Left renal cortex interstitium (tissue), 4 donors: ENCODE data around the gene TNNT3. TPM values are rescaled to one million over a fixed set of nuclear protein-coding genes. Genes with fewer than 3 reads are reported as not detected.
"Not testable (repeated sequence)": the region's sequence is repeated elsewhere in the genome, so short reads cannot be mapped to it uniquely, and the experiment has no call there.

Experiments
- DNase-seq, 4 donors: peaks; one replicate each; pipeline ENCODE4 v3.0.0-alpha.2; 2013; ENCODE audit warnings: low read depth in 4 of 4, low spot score in 2 of 4, missing footprints in 1 of 4
- polyA plus RNA-seq, 4 donors: library from polyadenylated mRNA; unstranded; fragments of 120-200 nt; gene quantifications; one replicate each; pipeline ENCODE4 v1.2.1, GENCODE V29; 2013; ENCODE audit not compliant: insufficient read length in 4 of 4

Gene TNNT3
- polyA plus RNA-seq, 4 donors, result 5.0 to 10.8 (median 9.4) TPM

DNA sequence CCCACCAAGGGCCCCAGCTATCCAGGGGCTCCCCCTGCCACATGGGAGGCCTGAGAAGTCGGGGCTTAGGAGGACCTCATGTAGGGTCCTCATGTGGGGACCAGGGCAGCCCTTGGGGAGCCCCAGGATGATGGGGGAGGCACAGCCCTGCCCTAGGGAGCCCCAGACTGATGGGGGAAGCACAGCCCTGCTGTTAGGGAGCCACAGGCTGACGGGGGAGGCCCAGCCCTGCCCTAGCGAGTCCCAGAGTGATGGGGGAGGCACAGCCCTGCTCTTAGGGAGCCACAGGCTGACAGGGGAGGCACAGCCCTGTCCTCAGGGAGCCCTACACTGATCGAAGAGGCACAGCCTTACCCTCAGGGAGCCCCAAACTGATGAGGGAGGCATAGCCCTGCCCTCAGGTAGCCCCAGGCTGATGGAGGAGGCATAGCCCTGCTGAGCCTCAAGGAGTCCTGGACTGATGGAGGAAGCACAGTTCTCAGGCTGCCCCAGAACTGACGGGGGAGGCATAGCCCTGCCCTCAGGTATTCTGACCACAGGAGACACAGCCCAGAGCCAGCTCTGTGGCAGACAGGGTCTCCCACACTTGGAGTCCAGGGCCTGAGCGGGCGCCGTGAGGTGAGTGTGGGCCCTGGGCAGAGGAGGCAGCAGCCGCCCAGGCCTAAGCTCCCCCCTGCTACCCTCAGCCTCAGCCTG lies 38.6 kb upstream of the TNNT3 start:
- DNase-seq, result no peak

DNA sequence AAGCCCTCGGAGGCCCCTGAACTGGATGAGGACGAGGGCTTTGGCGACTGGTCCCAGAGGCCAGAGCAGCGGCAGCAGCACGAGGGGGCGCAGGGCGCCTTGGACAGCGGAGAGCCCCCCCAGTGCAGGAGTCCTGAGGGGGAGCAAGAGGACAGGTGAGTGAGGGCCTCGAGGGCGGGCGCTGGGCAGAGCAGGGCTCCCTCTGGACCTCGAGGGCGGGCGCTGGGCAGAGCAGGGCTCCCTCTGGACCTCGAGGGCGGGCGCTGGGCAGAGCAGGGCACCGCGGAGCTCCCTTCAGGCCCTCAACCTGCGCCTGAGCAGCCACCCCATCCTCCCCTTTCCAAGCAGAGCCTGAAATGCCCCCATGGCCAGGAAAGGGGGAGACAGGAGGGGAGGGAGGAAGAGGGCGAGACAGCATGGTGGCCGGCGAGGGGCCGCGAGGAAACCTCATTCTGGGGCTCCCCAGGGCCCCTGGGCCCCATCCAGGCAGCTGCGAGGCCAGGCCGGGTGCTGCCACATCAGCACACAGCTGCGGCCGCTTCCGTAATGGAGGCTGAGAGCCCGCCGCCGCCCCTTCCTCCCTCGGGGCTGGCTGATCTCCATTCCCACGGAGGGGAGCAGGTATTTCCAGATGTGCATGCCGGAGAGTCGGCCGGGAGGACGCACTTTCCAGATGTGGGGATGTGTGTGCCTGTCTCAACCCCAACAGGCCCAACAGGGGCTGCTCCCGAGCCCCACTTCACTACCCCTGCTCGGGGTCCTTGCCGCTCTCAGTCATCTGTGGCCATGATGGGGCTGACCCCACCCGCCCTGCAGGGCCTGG lies 37.9 kb upstream of the TNNT3 start:
- no peak for DNase-seq

DNA sequence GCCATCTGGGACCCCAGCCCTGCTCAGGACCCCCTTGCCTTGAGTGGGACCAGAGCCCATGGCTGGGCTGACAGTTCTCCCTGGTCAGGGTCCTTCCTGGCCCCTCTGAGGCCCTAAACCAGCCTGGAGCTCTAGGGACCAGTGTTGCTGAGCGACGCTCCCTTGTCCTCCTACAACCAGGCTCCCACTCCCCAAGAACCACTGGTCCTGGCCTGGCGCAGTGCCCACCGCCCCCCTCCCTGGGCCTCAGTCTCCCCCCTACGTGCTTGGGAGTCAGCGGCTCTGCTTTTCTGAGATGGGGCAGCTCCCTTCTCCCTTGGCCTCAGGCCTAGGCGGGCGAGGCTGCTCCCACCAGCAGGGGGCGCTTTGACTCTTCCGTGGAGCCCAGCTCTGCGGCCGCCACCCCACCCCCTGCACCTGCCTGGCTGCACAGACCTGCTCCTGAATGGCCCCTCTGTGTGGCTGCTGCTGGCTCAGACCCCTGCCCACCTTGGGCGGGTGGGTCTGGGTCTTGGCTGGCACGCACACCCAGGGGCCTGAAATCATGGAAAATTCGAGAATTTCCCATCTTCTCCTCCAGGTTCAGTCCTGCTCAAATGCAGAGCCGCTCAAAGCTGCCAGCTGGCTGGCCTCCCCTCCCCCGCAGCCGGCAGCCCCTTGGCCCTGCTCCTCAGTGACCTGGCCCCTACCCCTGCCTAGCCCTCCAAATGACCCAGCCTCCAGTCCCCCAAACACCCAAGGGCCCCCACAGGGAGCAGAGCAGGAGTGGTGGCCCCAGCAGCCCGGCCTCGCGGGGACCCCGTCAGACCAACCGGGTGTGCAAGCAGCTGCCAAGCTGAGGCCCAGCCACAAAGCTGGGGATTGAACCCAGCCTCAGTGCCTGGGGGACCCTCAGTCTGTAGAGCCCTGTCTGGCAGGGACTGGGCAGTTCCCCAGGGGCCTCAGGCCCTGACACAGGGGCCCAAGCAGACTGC lies 37.0 kb upstream of the TNNT3 start:
- DNase-seq, result peak in 1 of 4 donors; percentile 77

DNA sequence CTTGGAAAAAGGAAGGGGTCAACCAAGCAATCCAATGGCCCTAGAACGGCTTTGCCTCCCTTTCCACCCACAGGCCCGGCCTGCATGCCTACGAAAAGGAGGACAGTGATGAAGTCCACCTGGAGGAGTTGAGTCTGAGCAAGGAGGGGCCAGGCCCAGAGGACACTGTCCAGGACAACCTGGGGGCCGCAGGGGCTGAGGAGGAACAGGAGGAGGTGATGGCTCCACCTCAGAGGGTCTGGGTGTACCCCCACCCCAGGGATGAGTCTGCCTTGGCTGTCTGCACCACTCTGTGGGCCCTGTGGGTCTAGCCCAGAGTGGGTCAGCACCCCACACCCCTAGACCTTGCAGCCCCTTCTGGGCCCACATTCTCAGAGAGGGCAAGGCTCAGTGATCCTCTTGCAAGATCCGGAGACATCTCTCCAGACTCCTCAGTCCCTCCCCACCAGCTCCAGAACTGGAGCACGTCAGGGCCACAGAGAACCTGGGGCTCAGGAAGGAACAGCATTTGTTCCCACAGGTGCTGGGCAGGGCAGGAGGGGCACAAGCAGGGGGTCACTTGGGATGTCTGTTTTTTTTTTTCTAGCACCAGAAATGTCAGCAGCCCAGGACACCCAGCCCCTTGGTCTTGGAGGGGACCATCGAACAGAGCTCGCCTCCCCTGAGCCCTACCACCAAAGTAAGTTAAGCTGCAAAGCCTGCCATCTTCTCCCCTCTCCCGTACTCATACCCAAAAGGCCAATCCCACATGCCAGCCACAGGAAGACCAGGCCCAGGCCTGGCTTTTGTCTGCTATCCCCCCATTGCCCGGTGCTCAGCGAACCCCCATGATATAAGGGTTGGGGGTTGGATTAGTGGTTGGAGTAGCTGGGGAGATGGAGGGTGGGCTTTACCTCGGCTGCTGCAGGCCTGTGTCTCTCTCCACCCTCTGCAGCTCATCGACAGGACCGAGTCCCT lies 35.9 kb upstream of the TNNT3 start:
- no peak for DNase-seq

DNA sequence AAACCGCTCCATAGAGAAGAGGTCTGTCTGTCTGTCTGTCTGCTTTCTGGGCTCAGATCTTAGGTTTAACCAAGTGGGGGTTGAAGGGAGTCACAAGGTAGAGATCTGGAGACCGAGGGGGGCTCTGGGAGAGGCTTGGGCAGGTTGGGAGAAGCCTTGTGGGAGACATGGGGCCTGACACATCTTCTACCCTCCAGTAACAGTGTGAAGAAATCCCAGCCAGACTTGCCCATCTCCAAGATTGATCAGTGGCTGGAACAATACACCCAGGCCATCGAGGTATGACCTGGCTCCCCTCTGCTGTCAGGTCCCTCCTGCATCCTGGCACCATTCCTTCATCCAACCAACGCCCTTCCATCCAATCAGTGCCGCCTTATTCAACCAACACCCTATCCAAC lies 35.2 kb upstream of the TNNT3 start:
- DNase-seq, result no peak

DNA sequence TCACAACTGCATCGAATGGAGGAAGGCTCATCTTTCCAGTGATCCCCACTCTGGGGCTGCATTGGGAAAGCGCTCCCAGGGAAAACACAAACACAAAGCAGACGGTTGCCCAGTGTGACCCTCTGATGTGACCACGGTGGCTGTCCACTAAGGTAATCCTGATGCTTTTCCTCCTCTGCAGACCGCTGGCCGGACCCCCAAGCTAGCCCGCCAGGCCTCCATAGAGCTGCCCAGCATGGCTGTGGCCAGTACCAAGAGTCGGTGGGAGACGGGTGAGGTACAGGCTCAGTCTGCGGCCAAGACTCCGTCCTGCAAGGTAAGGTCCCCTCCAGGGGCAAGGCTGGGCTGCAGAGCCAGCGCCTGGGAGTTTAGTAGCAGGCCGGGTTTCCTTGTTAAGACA lies 33.0 kb upstream of the TNNT3 start:
- DNase-seq, result not testable (repeated sequence)

DNA sequence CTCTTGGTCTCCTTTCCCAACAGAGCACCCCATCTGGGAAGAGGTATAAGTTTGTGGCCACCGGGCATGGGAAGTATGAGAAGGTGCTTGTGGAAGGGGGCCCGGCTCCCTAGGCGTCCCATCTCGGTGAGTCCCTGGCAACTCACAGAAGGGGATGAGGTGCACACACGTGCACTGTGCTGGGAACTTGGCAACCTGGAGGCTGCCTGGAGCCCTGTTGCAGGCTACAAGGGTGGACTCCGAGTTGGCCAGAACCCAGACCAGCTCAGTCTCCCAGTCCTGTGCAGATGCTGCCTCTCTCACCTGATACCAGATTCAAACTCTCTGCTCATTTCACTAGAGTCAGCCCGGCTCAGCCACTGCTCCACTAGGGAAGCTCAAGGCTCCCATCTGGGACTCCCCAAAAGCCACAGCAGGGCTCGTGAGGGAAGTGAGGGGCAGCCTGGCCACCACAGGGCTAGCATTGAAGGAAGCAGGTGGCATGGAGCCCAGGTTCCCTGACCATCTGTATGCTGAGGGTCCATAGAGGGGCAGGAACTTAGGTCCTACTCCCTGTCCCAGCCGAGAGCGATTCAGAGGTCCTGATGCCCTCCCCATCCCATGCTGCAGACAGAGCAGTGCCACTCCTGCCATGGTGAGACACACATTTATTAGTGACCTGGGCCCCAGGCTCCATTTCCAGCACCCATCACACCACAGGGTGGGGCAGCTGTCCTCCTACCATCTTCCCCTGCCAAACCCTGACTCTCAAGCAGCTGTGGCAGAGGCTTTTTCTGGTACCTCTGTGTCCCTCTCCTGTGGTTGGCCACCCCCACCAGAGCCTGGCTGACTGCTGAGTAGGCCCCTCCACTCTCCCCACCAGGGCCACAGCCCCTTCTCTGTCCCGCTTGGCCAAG lies 31.8 kb upstream of the TNNT3 start:
- DNase-seq, result no peak

DNA sequence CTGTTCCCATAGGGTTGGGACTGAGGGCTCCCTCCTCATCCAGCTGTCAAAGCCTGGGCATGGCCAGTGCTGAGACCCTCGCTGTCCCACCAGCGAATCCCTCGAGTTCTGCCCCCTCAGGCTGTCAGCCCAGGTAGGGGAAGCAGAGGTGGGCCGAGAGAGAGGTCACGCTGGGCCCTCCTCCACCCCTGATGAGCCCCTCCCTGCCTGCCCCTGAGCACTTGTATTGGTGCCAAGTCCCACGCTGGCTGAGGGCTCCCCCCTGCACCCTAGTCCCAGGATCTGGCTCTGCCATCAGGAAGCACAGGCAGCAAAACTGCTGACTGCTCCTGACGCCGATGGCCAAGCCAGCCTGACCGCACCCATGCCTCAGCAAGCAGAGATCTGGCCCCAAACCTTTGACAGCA lies 31.2 kb upstream of the TNNT3 start:
- DNase-seq, result no peak

DNA sequence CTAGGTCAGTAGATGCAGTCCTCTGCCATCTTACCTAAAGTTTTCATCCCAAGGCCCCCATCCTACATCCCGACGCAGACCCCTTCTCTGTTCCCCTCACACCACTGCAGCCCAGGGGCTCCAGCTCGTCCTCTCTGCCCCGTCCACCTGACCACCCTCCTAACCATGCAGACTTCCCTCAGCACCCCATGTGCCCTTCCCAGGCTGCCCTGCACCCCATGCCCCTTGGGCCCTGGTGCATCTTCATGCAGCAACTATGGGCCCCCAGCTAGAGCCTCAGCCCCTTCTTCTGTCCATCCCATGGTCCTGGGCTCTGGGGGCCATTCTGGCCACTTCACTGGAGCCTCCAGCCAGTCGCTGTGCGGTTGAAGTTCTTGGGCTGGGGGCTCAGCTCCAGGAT lies 30.7 kb upstream of the TNNT3 start:
- DNase-seq, result no peak

DNA sequence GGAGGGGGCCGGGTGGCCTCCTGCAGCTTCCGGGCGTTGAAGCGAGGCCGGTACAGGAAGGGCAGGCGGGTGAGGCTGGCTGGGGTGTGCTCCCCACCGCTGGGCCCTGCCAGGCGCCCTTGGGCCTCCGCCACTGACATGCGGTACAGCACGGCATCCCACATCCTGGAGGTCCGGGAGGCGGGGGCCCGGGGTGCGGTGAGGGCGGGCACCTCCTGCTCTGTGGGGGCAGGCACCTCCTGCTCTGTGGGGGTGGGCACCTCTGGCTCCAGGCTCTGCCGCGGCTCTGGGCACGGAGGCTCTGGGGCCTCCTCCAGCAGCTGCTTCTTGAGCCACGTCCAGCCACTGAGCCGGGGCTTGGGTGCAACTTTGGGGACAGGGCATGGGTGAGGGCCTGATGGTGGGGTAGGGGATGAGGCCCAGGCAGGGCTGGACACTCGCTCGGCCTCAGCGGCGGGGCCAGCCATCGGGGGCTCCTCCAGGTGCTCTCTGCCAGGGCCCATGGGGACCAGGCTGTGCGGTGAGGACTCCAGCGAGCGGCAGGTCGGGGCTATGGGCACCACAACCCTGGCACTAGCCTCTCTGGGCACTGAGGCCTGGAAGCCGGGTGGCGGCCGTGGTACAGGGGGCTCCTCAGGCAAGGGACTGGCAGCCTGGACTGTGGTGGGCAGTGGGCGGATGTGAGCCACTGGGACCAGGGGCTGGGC lies 30.1 kb upstream of the TNNT3 start:
- no peak for DNase-seq

DNA sequence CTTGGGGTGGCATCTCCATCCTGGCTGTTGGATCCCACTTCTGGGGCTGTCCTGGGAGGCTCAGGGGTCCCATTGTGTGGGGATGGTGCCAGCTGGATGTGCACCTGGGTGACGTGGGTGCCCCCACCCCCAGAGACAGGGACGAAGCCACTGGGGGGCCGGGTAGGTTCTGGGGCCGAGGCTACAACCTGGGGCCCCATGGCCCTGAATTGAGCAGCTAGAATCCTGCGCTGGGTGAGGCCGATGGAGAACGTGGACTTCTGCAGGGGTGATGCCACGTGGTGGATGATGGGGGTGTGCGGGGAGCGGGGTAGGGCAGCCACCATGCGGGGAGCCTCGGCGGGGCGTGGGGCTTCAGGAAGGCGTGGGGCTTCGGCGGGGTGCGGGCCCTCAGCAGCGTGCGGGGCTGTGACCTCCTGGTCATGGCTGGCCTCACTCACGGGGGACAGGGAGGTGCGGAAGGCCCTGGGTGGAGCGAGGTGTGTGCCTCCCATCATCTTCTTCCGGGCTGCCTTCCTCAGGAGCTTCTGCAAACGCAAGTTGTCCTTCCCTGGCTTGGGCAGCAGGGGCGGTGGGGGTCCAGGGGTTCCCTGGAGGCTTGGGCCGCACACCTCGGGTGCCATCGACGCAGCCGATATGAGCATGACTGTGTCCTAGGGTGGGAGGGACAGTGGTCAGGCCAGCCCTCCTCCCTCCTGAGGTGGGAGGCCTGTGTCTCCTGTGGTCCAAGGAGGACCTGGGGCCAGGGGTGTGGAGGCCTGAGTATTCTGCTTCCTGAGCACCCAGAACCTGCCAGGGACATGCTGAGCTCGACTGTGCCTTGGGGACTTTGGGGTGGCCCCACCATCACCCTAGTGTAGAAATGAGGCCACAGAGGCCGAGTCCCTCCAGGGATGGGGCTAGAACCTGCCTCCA lies 29.3 kb upstream of the TNNT3 start:
- no peak for DNase-seq

DNA sequence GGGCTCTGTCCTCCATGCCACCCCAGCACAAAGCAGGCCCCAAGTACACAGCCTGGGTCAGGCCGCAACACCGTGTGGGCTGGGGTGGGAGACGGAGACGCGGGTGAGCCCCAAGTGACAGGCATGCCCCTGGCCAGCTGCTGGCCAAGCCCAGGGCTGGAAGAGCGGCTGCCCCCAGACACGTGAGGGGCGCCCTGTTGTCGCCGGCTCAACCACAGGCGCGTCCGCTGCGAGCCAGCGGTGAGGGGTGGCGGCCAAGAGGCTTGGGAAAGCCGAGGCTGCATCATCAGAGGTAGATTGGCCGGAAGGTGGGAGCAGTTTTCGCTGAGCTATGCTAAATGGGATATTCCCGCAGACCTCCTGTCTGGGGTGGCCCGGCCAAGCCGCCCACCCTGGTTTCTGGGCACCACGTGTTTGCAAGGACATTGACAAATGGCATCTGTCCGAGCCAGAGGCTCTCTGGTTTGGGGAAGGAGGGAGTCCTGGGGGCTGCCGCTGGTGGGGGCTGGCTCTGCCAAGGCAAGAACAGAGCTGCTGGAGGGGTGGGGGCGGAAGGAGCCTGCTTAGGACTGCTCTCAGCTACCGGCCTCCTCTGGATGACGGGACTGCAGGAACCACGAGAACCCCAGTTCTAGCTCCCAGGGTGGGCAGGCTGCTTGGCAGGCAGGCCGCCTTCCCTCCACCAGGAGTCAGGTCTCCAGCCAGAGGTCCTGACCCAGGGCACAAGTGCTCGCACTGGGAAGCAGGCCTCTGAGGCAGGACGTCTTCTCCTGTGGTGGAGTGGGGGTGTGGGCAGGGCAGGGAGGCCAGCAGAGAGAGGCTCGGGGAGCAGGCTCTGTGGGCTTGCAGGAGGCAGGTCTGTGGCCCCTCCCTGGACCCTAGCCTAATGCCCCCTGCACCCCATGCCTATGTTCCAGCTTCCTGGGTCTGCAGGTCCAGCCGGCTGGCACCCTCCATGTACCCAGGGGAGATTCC lies 28.4 kb upstream of the TNNT3 start:
- DNase-seq, result no peak

DNA sequence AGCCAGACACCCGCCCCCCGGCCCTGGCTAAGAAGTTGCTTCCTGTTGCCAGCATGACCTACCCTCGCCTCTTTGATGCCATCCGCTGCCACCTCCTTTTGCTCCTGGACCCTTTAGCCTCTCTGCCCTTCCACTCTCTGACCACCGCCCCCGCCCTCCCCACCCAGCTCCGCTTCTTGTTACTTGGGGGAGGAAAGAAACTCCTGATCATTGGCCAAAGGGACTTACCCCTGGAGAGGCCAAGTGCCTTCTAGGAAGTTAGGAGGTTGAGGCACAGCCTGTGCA lies 27.7 kb upstream of the TNNT3 start, which contains the start of gene PRR33:
PRR33 (minus strand) TSS at position 65 of the 285 bp plus-strand sequence. CDS start 1,311 bp downstream, outside the sequence.
- DNase-seq, result no peak

DNA sequence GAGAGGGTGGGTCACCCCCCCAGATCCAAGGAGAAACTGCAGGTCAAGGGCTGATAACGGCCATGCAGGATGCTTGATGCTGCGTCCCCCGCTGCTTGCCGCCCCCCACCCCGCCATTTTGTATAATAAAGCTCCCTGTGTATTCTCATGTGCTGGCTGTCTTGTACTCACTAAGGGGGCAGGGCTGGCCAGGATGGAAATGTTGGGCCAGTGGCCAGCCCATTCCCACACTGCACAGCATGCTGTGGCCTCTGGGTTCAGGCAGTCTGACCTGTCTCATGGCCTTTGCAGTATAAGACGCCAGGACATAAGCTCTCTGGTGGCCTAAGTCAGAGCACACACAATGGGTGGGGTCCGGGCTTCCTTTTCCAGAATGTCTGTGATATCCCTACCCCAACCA lies 27.4 kb upstream of the TNNT3 start:
- no peak for DNase-seq

DNA sequence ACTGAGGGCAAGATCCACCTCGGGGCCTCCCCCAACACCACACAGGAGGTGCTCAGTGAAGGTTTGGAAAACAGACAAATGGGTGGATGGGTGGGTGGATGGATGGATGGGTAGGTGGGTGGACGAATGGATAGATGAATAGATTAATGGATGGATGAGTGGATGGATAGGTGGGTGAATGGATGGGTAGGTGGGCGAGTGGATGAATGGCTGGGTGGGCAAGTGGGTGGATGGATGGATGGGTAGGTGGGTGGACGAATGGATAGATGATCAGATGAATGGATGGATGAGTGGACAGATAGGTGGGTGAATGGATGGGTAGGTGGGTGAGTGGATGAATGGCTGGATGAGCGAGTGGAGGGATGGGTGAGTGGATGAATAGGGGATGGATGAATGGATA lies 26.9 kb upstream of the TNNT3 start:
- DNase-seq, result no peak
